Heart right ventricle (tissue), 16 donors: ENCODE measurements around the gene GCK. TPM values are rescaled to one million over a fixed set of nuclear protein-coding genes. Genes with fewer than 3 reads are reported as not detected.

Source experiments
- ATAC-seq, 8 donors: fragments of 200-7000 bp; cut with Tn5 transposase; one replicate each; pipeline ENCODE4 v1.9.1; 2020; ENCODE audit warnings: mild to moderate bottlenecking in 8 of 8, moderate library complexity in 8 of 8, moderate number of reproducible peaks in 1 of 8
- DNase-seq, 2 donors: peaks; one replicate each; pipeline ENCODE4 v3.0.0-alpha.2; 2020
- H3K27ac ChIP-seq, 10 donors: fragments of 200-600 bp; sonication (generic) in 2 of 10; one replicate each; pipeline versions ENCODE4 v1.5.0 to v1.8.0; 2020 to 2022; ENCODE audit warnings: mild to moderate bottlenecking in 3 of 10
- H3K27me3 ChIP-seq, 7 donors: fragments of 200-600 bp; one replicate each; pipeline ENCODE4 v1.8.0; 2021 to 2022; ENCODE audit warnings: mild to moderate bottlenecking in 2 of 7
- H3K36me3 ChIP-seq, 9 donors: fragments of 200-600 bp; sonication (generic) in 1 of 9; one replicate each; pipeline versions ENCODE4 v1.5.0 to v1.8.0; 2020 to 2022; ENCODE audit warnings: mild to moderate bottlenecking in 2 of 9
- H3K4me1 ChIP-seq, 9 donors: fragments of 200-600 bp; sonication (generic) in 1 of 9; one replicate each; pipeline versions ENCODE4 v1.5.0 to v1.8.0; 2020 to 2022; ENCODE audit warnings: mild to moderate bottlenecking in 4 of 9
- H3K4me3 ChIP-seq, 10 donors: fragments of 200-600 bp; sonication (generic) in 2 of 10; one replicate each; pipeline versions ENCODE4 v1.5.0 to v1.8.0; 2020 to 2022; ENCODE audit warnings: mild to moderate bottlenecking in 7 of 10, moderate library complexity in 2 of 10
- H3K9me3 ChIP-seq, 11 donors: fragments of 200-600 bp in 10 of 11; sonication (generic) in 2 of 11; one replicate each; pipeline versions ENCODE4 v1.5.0 to v1.8.0; 2013 to 2022; ENCODE audit warnings: mild to moderate bottlenecking in 2 of 11, control low read depth in 1 of 11, moderate library complexity in 1 of 11
- WGBS, 2 donors: extraction: QIAGEN DNeasy Blood & Tissue Kit; methylation state at CpG; one replicate each; pipeline ENCODE4 v1.1.7; 2013; ENCODE audit warnings: inconsistent platforms in 1 of 2; 5-methylcytosine and 5-hydroxymethylcytosine counted together
- intact Hi-C, 10 donors: fragments of 100-400 bp; cut with DNase I; formaldehyde crosslinking; loops; one replicate each; pipeline versions ENCODE4 v1.11.1 to v1.14.2; 2022
- polyA plus RNA-seq, 2 donors: library from polyadenylated mRNA; stranded (reverse); fragments of 200-250 nt; gene quantifications; one replicate each; pipeline ENCODE4 v1.2.3, GENCODE V29; 2013
- total RNA-seq, 10 donors: library from RNA; stranded (reverse); fragmentation: NEBNext Ultra II Directional in 3 of 10; extraction: Animal tissue kit (Norgen Biotek cat#: 25700) in 3 of 10; gene quantifications; one replicate each; pipeline versions ENCODE4 v1.2.1 to v1.2.4, GENCODE V29; 2021 to 2023
- TF ChIP-seq, protein P1 (sequence below), 9 donors: fragments of 200-600 bp; sonication (generic) in 2 of 9; IDR thresholded peaks; one replicate each; pipeline versions ENCODE4 v1.5.0 to v1.8.0; 2021 to 2022; ENCODE audit warnings: antibody characterized with exemption in 9 of 9, mild to moderate bottlenecking in 5 of 9, moderate library complexity in 1 of 9
- donor health status: Arrhythmogenic right ventricular cardiomyopathy.
- donor health status: ischemic (EF 13 %, LVEDD 7.1; RV severe dilation, severe dysfunction).
- donor health status: healthy with polysubstance abuse.
- donor health status: DM: no; HTN: yes; CAD: no.
- donor health status: DM: no; HTN: no; CAD: no.
- donor health status: ischemic (EF 25% LVEDD 6.9; RV normal size, moderate dysfunction).
- donor health status: ischemic (EF 25% LVEDD 5.7; RV mildly dilated, moderate dysfunction).
- donor health status: healthy.
- donor health status: DM: yes; HTN: yes; CAD: no.
- donor health status: Ischemic cardiomyopathy.
- donor health status: ischemic (EF 35%, LVEDD 5.7; RV mildly dilated, moderate dysfunction).
- donor health status: nonischemic (EF 11% LVEDD 7.7; RV severe dilation, severe dysfunction).
- donor health status: DM: yes; HTN: yes; CAD: no.
- donor health status: PGD.
- donor health status: ischemic (EF 29% LVEDD 5.4; RV normal size, mild dysfunction).
- donor health status: nonischemic (EF 23%, LVEDD 6.1; RV moderate dilation, normal function).

GCK gene
- total and polyA plus RNA-seq, 12 donors, result 0.50 to 6.0 (median 1.5) TPM

DNA sequence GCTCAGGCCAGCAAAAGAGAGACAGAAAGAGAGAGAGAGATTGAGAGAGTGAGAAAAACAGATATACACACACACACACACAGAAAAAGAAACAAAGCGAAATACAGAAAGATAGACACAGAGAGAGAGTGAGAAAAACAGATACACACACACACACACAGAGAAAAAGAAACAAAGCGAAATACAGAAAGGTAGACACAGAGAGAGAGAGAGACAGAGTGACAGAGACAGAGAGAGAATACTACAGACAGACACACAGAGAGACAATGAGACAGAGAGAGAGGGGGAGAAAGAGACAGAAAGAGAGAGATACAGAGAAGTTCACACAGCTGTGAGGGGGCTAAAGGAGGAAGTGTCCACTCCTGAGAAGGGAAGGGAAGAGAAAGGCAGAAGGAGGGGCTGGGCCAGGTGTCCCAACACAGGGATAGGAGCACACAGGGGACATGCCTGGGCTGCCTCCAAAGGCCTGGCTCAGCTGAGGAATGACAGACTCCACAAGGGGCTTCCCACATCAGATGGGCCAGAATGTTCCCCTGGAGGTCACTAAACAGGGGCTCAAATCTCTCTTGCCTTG is 4.3 kb downstream of the GCK start:
- peaks cover 0 to 7% (median 0%) of the 10 kb centered on the region in 7 donors for H3K27me3 ChIP-seq
- no peaks in the 10 kb centered on the region for H3K36me3 ChIP-seq
- no peak overlapping the region for H3K4me3 ChIP-seq
- H3K9me3 ChIP-seq, result peaks cover 0 to 14% (median 8%) of the 10 kb centered on the region in 11 donors
- no peak overlapping the region for H3K27ac ChIP-seq
- 81 to 91% methylated on average over 2 of the region's 2 CpGs for WGBS, 2 donors
- ATAC-seq (no peak), DNase-seq (no peak)
- TF ChIP-seq, protein P1, sequence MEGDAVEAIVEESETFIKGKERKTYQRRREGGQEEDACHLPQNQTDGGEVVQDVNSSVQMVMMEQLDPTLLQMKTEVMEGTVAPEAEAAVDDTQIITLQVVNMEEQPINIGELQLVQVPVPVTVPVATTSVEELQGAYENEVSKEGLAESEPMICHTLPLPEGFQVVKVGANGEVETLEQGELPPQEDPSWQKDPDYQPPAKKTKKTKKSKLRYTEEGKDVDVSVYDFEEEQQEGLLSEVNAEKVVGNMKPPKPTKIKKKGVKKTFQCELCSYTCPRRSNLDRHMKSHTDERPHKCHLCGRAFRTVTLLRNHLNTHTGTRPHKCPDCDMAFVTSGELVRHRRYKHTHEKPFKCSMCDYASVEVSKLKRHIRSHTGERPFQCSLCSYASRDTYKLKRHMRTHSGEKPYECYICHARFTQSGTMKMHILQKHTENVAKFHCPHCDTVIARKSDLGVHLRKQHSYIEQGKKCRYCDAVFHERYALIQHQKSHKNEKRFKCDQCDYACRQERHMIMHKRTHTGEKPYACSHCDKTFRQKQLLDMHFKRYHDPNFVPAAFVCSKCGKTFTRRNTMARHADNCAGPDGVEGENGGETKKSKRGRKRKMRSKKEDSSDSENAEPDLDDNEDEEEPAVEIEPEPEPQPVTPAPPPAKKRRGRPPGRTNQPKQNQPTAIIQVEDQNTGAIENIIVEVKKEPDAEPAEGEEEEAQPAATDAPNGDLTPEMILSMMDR (IDR thresholded peaks at IDR 0.05), result no peak
- H3K4me1 ChIP-seq, result no peaks in the 10 kb centered on the region
- intact Hi-C loops, result no loop called here

DNA sequence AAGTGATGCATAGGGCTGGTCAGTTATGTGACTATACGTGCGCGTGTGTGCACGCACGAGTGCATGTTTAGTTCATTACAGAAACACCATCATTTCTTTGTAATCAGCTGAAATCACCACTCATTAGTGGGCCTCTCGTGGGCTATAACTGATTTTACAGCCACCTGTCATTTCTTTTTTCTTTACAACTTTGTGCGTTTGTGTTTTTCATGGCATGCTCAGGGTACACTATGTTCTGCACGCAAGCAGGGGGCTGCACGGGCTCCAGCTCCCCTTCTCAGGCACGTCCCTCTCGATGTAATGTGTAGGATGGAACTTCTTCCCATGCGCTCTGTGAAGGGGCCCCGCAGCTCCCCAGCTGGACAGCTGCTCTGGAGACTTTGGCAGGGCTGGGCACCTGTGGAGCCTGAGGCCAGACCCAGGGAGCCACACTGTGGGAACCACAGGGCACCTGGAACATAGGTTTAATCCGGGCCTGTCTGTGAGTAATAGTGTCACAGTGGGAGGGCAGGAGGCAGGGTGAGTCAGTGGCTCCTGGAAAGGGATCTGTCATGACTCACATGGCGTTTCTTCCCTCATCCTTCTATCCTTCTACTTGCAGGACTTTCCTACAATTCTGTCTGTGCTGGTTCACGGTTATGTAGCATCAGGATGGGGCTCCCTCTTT is 4.9 kb downstream of the GCK start:
- DNase-seq (no peak), ATAC-seq (no peak)
- peaks cover 0 to 14% (median 8%) of the 10 kb centered on the region in 11 donors for H3K9me3 ChIP-seq
- no peak overlapping the region for H3K27ac ChIP-seq
- intact Hi-C loops, result no loop called here
- H3K4me3 ChIP-seq, result no peak overlapping the region
- 68 to 73% methylated on average over 16 of the region's 16 CpGs for WGBS, 2 donors
- H3K4me1 ChIP-seq, result no peaks in the 10 kb centered on the region
- no peaks in the 10 kb centered on the region for H3K36me3 ChIP-seq
- peaks cover 0 to 7% (median 0%) of the 10 kb centered on the region in 7 donors for H3K27me3 ChIP-seq
- TF ChIP-seq, protein P1 (IDR thresholded peaks at IDR 0.05), result no peak

DNA sequence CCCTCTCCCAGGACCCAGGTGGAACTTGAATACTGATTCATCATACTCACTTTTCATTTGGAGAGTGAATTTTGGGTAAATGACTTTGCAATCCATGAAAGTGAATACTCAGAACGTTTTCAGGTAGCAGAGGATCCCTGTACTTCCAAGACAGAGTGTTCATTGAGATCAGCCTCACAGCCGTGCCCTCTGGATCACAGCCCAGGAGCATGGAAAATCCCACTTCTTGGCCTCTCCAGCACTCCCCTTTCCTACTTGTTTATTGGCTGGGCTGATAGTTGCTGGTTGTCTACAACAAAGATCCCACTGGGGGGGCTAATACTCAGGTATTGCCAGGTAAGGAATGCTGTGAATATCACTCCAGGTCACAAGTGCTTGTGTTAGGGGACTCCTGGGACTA is 5.9 kb downstream of the GCK start:
- Histone ChIP-seq H3K27me3 (peaks cover 0 to 7% (median 0%) of the 10 kb centered on the region in 7 donors), H3K4me1 (no peaks in the 10 kb centered on the region), H3K27ac (no peak overlapping the region), H3K4me3 (no peak overlapping the region), H3K9me3 (peaks cover 0 to 14% (median 8%) of the 10 kb centered on the region in 11 donors), H3K36me3 (no peaks in the 10 kb centered on the region)
- no peak for DNase-seq
- intact Hi-C loops, result no loop called here
- ATAC-seq, result no peak
- TF ChIP-seq, protein P1 (IDR thresholded peaks at IDR 0.05), result no peak
- WGBS, 2 donors, result 28 to 39% methylated on average over 2 of the region's 2 CpGs

DNA sequence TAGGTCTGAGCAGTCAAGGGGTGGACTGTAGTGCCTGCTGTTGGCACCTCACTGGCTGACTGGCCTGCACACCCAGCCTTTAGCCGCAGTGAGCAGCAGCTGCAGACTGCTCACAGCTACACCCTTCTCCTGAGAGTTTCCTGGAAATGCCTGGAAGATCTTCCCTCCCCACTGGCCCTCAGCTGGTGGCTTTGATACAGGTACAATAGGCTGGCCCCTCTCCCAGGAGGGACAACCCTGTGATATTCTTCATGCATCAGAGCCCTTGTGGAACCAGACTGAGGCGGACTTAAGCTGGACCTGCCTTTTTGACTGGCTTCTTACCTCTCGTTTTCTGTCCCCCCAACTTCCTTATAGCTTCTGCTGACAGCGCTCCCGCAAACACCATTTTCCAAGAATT is 6.4 kb downstream of the GCK start:
- DNase-seq, result no peak
- H3K27ac ChIP-seq, result no peak overlapping the region
- peaks cover 0 to 7% (median 0%) of the 10 kb centered on the region in 7 donors for H3K27me3 ChIP-seq
- H3K4me3 ChIP-seq, result no peak overlapping the region
- ATAC-seq, result no peak
- intact Hi-C loops, result no loop called here
- TF ChIP-seq, protein P1 (IDR thresholded peaks at IDR 0.05), result no peak
- peaks cover 0 to 4% (median 0%) of the 10 kb centered on the region in 9 donors for H3K4me1 ChIP-seq
- peaks cover 0 to 14% (median 8%) of the 10 kb centered on the region in 11 donors for H3K9me3 ChIP-seq
- 77 to 80% methylated on average over 5 of the region's 5 CpGs for WGBS, 2 donors
- H3K36me3 ChIP-seq, result no peaks in the 10 kb centered on the region
